Activated CD4-positive, alpha-beta T cell treated with anti-CD3 and anti-CD28 coated beads, Interleukin-2, amount 50 U/mL, for 4 hours (primary cell): ENCODE data around the gene FBLN1.
"Not testable (repeated sequence)": the region's sequence is repeated elsewhere in the genome, so short reads cannot be mapped to it uniquely, and the experiment has no call there.

Experiments used
- DNase-seq, 2 experiments: peaks; one replicate each; pipeline ENCODE4 v3.0.0-alpha.2; 2020

The FBLN1 gene

DNA sequence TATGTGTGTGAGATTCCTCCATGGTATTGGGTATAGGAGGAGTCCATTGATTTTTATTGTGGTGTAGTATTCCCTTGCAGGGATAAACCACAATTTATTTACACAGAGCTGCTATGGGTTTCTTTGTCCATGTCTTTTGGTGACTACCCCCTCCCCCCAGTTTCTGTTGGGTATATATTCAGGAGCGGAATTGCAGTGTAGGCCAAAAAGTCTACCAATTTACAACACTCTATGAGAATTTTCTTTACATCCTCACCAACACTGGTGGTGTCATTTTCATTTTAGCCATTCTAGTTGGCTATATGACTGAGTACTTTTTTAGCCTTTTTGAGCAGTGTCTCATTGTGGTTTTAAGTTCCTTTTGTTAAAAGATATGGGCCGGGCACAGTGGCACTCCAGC lies 113.7 kb downstream of the FBLN1 start:
- no peak for DNase-seq

DNA sequence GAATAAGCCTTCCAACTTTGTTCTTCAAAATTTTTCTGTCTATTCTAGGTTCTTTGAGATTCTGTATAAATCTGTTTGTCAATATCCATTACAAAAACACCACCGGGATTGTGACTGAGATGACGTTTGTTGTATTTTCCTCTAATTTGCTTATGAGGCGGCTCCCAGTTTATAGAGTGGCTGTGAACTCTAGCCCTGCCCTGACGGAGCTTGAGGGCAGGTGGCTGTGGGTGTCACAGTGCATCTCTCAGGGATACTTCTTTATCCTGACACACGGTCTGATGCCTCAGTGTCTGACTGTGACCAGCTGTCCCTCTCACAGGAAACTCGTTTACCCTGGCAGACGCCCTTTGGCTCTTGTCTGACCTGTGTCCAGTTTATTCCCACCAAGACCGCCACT lies 115.3 kb downstream of the FBLN1 start:
- no peak for DNase-seq

DNA sequence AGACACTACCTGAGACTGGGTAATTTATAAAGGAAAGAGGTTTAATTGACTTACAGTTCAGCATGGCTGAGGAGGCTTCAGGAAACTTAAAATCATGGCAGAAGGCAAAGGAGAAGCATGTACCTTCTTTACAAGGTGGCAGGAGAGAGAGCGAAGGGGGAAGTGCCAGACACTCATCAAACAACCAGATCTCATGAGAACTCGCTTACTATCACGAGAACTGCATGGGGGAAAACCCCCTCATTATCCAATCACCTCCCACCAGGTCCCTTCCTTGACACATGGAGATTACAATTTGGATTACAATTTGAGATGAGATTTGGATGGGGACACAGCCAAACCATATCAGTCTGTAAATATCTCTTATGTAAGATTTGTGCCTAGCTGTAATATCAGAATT lies 118.0 kb downstream of the FBLN1 start:
- DNase-seq = no peak

DNA sequence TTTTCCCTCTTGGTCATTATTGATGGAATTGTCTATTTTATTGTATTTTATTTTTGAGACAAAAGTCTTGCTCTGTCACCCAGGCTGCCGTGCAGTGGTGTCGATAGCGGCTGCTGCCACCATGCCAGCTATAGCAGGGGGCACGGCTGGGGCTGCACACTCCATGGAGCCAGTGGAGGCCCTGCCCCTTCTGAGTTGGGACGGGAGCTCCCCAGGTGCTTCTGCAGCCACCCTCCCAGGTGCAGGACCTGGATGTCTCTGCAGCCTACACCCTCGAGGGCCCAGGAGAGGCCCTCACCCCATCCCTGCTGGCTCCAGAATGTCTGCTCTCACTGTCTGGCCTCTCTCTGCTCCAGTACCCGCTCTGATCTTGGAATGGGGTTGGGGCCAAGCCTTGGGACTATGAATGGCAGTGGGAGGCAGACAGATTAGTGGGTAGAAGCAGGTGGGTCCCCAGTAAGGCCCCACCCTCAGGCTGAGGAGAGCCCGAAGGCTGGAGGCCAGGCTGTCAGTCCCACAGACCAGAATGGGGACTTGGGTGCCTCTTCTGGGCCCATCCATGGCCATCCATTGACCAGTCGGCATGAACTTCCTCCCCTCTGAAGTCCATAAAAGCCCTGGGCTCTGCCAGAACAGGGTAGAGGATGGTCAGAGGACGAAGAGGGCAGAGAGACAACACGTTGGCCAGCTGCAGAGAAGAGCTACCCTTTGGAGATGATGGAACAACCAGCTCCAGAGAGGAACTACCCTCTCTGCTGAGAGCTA lies 119.3 kb downstream of the FBLN1 start:
- no peak for DNase-seq

DNA sequence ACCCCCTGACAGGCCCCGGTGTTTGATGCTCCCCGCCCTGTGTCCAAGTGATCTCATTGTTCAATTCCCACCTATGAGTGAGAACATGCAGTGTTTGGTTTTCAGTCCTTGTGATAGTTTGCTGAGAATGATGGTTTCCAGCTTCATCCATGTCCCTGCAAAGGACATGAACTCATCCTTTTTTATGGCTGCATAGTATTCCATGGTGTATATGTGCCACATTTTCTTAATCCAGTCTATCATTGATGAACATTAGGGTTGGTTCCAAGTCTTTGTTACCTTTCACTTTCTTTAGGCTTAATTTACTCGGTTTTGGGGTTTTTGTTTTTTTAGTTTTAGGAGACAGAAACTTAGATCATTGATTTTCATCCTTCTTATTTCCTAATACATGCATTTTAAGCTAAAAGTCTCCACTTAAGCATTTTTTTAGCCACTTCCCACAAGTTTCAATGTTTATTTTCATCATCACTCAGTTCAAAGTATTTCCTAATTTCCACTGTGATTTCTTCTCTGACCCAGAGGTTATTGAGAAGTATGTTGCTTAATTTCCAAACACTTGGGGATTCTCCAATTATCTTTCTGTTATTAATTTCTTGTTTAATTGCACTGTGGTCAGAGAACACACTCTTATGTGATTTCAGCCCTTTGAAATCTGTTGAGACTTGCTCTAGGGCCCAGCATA lies 120.9 kb downstream of the FBLN1 start:
- DNase-seq = not testable (repeated sequence)

DNA sequence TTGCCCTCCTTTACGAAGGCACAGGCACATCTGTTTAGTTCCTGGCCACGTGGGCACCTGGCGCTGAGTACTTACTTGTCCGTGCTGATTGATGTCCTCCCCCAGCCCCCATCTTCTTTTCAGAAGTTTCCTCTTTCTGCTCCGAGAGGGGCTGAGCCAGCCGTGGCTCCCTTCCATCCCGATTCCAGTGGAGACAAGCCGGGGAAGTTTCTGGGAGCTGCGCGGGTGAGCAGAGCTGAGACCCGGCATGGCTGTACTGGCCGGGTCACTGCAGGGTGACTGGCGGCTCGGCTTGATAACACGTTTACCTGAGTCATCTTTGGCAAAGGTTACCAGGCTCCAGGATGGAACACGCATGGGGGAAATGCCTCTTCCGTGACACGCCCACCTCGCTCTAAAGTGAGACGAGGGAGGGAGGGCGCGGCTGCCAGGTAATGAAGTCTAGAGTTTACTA lies 123.5 kb downstream of the FBLN1 start:
- no peak for DNase-seq

DNA sequence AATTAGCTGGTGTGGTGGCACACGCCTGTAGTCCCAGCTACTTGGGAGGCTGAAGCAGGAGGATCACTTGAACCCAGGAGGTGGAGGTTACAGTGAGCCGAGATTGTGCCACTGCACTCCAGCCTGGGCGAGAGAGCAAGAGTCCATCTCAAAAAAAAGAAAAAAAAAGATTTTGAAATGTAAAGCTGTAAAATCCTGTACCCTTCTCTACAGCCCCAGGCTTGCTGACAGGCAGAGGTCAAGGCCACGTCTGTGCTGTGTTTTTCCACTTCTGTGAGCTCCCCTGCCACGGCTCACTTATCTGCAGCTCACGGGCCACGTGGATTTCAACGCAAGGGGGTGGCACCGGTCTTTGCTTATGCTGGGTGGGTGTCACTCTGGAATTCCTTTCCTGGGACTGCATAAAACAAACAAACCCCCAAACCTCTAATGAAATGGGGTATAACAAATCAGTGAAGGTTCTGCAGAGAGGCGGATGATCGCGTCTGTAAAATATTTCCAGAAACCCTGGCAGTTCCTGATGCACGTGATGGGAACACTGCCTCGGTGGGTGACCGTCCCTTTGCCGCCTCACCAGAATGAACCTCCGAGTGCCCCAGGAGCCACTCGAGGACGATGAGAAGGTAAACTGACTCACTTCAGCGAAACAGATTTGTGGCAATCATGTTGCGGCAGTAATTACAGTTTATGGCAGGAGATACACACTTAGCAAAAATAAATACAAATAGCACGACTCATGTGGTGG lies 125.0 kb downstream of the FBLN1 start:
- no peak for DNase-seq

DNA sequence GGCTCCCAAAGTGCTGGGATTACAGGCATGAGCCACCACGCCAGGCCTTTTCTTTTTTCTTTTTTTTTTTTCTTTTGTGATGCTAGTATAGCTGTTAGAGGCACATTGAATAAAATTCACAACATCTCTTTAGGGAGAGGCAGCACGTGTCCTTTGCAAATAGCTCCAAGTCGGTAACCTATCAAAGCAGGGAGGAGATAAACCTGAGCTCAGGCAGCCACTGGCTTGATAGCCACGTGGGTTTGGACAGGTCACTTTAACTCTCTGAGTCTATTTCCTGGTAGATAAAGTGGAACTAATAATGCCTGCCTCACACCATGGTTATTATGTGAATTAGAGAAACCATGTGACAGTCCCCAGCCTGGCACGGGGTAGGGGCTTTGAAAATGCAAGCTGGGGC lies 125.8 kb downstream of the FBLN1 start:
- DNase-seq = no peak

DNA sequence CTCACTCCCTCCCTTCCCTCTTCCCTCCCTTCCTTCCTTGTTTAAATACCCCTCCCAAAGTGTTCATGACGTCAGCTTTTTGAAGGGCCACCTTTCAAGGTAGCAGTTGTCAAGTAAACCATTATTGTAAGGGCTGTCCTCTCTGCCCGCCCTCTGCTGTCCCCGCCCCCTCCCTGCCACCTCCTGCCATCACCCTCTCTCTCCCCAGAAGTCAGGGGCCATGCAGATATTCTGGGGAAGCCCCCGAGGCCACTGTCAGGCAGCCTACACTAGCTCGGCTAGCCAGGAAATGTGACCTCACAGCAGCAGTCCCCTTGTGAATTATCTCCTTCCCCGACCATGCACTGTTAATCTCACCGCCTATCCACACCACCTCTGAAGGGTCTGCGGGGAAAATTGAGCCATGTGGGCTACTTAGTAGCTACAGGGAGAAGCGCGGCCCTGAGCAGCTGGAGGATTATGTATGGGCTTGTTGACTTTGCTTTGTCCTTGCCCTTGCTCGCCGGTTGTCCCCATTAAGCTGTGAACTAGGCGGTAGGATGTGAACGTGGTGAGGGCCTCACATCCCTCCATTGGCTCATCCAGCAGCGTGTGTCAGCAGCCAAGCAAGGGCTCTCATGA lies 126.9 kb downstream of the FBLN1 start:
- no peak for DNase-seq

DNA sequence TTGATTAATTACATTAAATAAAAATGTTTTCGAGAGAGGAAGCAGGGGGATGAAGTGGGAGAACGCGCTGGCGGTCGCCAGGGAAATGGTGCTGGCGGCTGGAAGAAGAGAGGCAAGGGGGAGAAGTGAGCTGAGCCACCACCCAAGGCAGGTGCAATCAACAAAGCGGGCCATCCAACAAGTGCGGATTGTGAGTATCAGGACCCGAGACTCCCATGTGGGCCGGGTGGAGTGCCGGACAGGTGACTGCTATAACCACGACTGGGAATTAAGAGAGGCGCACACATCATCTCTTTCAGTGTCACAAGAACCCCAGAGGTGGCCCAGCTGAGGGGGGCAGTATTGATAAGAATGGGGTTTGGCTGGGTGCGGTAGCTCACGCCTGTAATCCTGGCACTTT lies 127.8 kb downstream of the FBLN1 start:
- DNase-seq = no peak

DNA sequence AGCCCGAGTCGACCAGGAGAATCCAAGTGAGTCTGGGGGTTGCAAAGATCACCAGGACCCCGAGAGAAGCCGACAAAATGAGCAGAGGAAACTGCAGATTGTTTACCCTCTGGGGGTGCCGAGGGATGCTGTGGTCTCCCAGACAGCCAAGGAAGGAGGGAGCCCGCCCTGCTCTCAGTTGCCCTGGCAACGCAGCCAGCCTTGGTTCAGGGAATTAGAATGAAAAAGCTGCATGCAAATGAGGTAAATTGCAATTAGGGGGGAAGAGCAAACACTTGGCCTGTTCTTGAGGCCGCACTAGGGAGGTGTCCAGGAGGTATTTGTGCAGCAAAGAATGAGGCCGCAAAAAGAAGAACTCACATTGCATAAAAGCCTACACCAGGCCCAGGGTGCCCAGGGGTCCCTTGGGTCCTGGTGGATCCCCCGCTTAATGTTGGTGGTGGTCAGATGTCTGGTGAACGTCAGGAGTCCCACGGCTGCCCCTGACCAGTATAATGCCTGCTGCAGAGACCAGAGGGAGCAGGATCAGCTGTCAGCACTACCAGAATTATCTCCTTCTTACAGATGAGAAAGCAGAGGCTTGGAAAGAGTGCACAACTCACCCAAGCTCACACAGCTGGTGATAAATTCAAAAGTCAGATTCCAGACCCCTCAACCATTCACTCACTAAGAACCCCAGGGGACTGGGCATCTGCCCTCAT lies 128.6 kb downstream of the FBLN1 start:
- no peak for DNase-seq

DNA sequence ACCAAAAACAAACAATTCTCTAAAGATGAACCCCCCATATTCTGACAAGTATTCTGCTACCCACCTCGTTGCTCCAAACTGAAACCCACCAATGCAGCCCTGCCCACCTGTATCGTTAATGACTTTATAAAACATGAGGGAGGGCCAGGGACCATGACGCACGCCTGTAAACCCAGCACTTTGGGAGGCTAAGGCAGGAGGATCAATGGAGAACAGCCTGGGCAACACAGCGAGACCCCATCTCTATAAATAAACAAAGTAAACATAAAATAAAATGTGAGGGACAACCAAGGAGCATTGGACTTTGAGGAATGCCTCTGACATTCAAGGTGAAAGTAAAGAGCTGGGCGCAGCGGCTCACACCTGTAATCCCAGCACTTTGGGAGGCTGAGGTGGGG lies 129.2 kb downstream of the FBLN1 start:
- no peak for DNase-seq

DNA sequence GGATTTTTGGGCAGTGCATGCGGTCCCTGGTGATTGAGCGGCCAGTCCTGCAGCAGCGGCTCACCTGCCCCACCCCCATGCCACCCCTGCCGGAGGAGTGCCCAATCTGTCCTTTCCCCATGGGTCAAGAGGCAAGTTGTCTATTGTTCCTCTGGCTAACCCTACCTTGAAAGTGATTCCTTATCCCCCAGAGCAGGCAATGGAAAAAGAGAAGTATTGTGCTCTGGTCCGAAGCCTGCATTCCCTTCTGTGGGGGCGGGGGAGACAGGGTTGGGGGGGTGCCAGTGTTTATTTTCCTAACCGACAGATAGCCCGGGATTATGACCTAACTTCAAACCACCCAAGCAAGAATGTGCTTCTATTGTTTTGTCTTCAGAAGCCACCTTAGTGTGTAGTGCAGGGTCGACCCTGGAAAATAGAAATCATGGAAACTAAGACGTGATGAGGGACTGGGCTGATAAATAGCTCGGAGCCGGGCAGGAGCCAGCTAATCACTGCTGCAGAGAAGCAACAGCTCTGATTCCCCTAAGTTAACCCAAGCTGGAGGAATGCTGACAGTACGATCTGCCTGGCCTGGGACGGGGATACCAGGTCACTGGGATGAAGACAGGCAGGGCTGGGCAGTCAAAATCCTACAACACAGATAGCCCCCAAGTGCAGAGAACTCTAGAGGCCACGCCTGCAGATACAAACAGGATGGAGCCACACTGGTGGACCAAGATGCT lies 130.3 kb downstream of the FBLN1 start:
- no peak for DNase-seq

DNA sequence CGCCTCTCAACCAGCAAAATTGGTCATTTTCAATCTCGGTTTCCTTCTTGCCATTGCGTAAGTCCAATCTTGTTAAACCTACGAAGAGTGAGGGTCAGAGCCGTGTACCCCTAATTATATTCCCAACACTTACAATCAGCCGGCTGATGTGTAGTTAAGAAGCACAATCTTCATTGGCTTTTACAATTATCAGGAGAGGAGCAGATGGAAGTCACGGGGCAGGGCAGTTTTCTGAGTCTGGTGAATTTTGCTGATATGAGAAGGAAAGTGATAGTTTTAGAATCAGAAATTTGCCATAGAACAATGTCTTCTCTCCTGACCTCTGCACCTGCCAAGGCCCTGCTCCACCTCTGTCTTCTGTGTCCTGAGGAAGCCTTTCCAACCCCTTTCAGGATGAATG lies 134.0 kb downstream of the FBLN1 start:
- no peak for DNase-seq

DNA sequence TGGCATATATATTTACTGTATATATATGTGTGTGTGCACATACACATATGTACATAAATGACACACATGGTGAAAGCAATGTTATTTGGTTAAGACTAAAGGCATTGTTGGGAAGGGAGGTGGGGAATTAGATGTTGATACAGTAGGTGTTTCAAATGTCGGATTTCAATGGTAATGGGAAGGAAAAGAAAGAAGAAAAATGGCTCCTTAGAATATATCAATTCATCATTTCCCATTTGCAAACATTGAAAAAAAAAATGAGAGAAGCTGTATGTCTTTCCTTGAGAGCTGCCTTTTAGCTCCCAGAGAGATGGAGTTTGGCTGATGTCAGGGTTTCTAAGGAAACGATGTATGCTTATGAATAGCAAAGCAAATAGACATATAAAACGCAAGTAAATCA lies 135.5 kb downstream of the FBLN1 start:
- no peak for DNase-seq

DNA sequence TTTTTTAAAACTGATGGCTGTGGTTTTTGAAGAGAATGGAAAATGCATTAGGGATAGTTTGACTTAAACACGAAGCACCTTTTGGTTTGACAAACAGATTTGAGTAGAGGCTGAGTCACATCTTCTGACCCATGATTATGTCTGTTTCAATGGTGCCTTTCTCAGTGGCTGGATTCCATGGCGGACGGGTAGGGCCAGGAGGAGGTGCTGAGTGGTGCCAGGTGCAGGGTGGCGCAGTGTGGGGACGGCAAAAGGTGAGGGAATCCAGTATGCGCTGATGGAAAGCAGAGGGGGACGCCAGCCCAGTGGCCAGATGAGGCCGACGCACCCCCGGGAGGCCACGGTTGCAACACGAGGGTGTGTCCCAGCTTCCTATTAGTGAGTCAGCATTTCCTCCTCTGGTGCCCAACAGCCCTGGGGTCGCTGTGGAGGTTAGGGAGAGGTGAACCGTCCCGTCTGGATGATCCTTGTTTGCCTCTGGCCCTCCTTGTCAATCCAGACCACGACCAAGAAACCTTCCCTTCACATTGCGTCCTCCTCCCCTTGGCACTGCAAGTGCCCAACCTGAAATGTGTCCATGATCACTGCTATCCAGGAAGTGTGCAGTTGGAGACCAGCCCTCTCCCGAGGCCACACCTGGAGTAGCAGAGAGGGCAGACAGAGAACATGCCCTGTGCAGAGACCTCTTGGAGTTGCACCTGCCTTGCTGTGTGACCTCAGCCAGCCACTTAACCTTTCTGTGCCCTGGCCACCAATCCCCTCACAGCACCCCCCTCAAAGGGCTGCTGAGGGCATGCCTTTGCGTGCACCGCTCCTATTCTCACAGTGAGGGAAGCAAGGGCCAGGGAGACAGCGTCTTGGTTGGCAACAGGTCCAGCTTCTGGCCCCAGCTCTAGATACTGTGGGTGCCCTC lies 136.4 kb downstream of the FBLN1 start:
- DNase-seq = no peak

DNA sequence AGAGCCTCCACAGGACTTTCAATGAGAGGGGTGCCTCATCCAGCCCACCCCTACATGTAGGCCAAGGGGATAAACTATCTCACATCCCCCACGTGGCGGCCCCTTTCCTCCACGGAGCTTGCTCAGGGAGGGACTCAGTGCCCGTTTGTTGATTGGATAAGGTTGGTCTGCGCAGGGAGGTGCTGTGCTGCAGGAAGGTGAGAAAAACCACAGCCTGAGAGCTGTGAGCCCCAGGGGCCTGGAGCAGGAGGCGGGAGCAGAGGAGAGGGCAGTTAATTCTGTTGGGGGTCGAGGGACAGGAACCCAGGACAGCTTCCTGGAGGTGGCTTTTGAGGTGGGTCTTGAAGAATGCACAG lies 137.0 kb downstream of the FBLN1 start:
- DNase-seq = no peak

DNA sequence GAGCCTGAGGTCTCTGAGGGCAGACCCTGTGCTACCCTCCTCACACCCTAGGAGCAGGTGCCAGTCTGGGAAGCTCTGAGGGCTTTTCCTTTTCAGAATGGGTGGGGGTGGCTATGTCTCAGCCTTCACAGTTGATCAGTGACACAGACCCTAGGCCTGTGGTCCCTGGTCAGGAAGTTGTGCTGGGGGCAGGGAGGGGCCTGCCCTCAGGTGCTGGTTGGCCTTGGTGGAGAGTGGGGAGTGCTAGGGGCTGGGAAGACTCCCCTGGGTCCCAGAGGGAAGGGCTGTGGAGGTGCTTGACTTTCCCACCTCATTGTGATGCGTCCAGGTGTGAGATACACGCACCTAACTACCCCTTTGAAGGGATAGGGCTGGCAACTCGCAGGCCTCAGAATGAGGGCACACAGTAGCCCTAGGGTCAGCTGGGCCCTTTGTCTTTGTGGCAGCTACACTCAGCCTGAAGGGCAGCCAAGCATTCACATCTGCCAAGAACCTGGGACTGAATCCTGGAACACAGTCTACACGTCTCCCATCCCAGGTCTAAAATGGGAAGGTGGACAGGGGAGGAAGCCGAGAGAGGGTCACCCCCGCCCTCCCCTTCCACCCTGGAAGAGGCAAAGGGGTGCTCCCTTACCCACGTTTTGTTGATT lies 137.7 kb downstream of the FBLN1 start:
- no peak for DNase-seq

DNA sequence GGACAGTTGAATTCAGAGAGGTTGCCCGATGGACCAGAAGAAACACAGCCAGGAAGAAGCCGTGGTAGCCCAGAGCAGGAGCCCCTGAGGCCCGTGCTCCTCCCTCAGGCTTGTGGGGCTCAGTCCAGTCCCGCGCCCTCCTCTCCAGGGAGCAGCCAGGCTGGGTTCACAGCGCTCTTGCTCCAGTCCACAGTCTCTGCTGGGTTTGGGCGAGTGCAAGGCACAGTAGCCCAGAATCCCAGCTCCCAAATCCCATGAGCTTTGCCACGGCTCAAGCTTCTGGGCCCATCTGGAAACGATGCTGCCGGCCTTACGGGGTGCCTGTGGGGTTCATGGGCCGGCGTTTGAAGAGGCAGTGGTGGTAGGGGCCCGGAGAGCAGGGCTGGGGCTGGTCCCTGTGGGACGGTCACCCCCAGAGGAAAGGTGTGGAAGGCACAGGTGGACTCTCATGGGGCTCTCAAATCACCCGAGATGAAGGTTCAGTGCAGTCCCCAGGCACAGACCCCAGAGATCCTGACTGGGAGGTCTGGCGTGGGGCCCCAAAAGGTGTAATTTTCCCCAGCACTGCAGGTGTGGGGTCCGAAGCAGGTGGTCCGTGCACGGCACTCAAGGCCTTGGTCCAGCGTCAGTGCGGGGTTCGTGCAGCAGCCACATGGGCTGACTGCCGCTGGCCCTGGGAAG lies 138.4 kb downstream of the FBLN1 start:
- DNase-seq = no peak

DNA sequence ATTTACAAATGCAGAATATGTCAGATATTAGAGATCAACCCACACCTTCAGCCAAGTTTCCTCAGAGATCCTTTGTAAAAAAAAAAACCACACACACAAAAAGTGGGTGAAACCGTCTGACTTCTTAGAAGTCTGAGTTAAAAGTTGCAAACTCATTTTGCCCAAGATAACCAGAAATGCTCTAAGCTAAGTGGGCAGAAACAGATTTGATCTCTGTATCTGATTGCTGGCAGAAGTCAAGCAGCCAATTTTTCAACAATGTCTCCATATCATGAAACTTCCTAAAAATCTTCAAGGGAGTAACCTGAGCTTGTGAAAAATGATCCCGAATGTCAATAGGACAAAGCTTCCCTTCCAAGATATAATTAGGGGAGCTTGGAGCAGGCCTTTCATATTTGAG lies 140.3 kb downstream of the FBLN1 start:
- DNase-seq = no peak
